IMR-90 (cell line): ENCODE data around the gene RALGAPB. TPM values are rescaled to one million over a fixed set of nuclear protein-coding genes. Genes with fewer than 3 reads are reported as not detected.

ENCODE experiments used
- ATAC-seq: fragments of 200-7000 bp; cut with Tn5 transposase; 2 replicates; pipeline ENCODE4 v1.9.1; 2020; ENCODE audit warnings: low read depth, mild to moderate bottlenecking, moderate library complexity
- BruUV-seq: library from RNA; stranded (reverse); fragments of 400-500 nt; replicated peaks from 2 replicates; lab custom pipeline; 2021; lab: Mats Ljungman, UMichigan
- CTCF ChIA-PET: fragments of 300-600 bp; formaldehyde crosslinking; extraction: SDS; loops from one replicate; lab custom pipeline; 2021; ENCODE audit warnings: antibody characterized with exemption; lab: Yijun Ruan, JAX
- POLR2A ChIA-PET: fragments of 300-600 bp; sonication (Branson Sonifier 250); formaldehyde crosslinking; loops from one replicate; lab custom pipeline; 2022; ENCODE audit warnings: antibody characterized with exemption; ENCODE audit not compliant: unreplicated experiment; lab: Charles Lee
- DNase-seq: peaks from one replicate; pipeline ENCODE4 v3.0.0; 2013
- H2AFZ ChIP-seq: replicated peaks from 2 replicates; pipeline ENCODE3; 2013; ENCODE audit warnings: low read length, mild to moderate bottlenecking; ENCODE audit not compliant: poor library complexity
- H2AK5ac ChIP-seq: 2 replicates; pipeline ENCODE4 v1.6.1; 2013; ENCODE audit warnings: low read depth, low read length, inconsistent platforms
- H2AK9ac ChIP-seq: replicated peaks from 2 replicates; pipeline ENCODE3; 2013; ENCODE audit warnings: mild to moderate bottlenecking, low read depth, low read length, moderate library complexity; ENCODE audit not compliant: poor library complexity
- H2BK120ac ChIP-seq: 2 replicates; pipeline ENCODE4 v1.6.1; 2013; ENCODE audit warnings: low read depth, low read length, inconsistent platforms
- H2BK15ac ChIP-seq: 3 replicates; pipeline ENCODE4 v1.6.1; 2013; ENCODE audit warnings: low read depth, low read length, inconsistent platforms
- H2BK20ac ChIP-seq: 2 replicates; pipeline ENCODE4 v1.6.1; 2013; ENCODE audit warnings: low read depth, mild to moderate bottlenecking, inconsistent platforms, low read length, moderate library complexity
- H2BK5ac ChIP-seq: 2 replicates; pipeline ENCODE4 v1.6.1; 2013; ENCODE audit warnings: mild to moderate bottlenecking, low read depth, low read length, inconsistent platforms; ENCODE audit not compliant: poor library complexity, severe bottlenecking
- H3K14ac ChIP-seq: replicated peaks from 2 replicates; pipeline ENCODE4 v1.6.1; 2013; ENCODE audit warnings: low read depth, low read length, inconsistent platforms
- H3K18ac ChIP-seq: 2 replicates; pipeline ENCODE4 v1.6.1; 2013; ENCODE audit warnings: low read depth, low read length, control low read depth
- H3K23ac ChIP-seq: 2 replicates; pipeline ENCODE4 v1.6.1; 2013; ENCODE audit warnings: low read depth, low read length, inconsistent platforms
- H3K27ac ChIP-seq: 2 replicates; pipeline ENCODE4 v1.5.1; 2013; ENCODE audit warnings: mild to moderate bottlenecking, control low read depth, low read length; ENCODE audit not compliant: insufficient read depth
- H3K27me3 ChIP-seq: 2 replicates; pipeline ENCODE4 v1.6.1; 2013; ENCODE audit warnings: low read length; ENCODE audit not compliant: control insufficient read depth, insufficient read depth
- H3K36me3 ChIP-seq: 2 replicates; pipeline ENCODE4 v1.6.1; 2013; ENCODE audit warnings: low read length, mixed read lengths; ENCODE audit not compliant: control insufficient read depth, insufficient read depth
- H3K4ac ChIP-seq: 2 replicates; pipeline ENCODE4 v1.6.1; 2013; ENCODE audit warnings: low read depth, low read length, inconsistent platforms
- H3K4me1 ChIP-seq: 2 replicates; pipeline ENCODE4 v1.6.1; 2013; ENCODE audit warnings: low read length, mixed read lengths; ENCODE audit not compliant: control insufficient read depth, insufficient read depth
- H3K4me2 ChIP-seq: 2 replicates; pipeline ENCODE4 v1.6.1; 2013; ENCODE audit warnings: low read depth, mild to moderate bottlenecking, control low read depth, low read length, moderate library complexity
- H3K4me3 ChIP-seq: 2 replicates; pipeline ENCODE4 v1.5.1; 2013; ENCODE audit warnings: low read depth, mild to moderate bottlenecking, control low read depth, low read length, moderate library complexity; ENCODE audit not compliant: insufficient read depth
- H3K56ac ChIP-seq: 2 replicates; pipeline ENCODE4 v1.6.1; 2013; ENCODE audit warnings: low read length, inconsistent platforms; ENCODE audit not compliant: insufficient read depth; ENCODE audit errors: extremely low read depth
- H3K79me1 ChIP-seq, 2 experiments: 2 replicates each; pipeline ENCODE4 v1.6.1; 2013; ENCODE audit warnings: low read length in 2 of 2, inconsistent platforms in 1 of 2, low read depth in 1 of 2
- H3K9ac ChIP-seq: 2 replicates; pipeline ENCODE4 v1.6.1; 2013; ENCODE audit warnings: low read depth, low read length, control low read depth
- H3K9me1 ChIP-seq: 2 replicates; pipeline ENCODE4 v1.6.1; 2013; ENCODE audit warnings: low read length, inconsistent platforms; ENCODE audit not compliant: insufficient read depth
- H3K9me3 ChIP-seq: 2 replicates; pipeline ENCODE4 v1.6.1; 2013; ENCODE audit warnings: low read length; ENCODE audit not compliant: control insufficient read depth, insufficient read depth
- H4K20me1 ChIP-seq: 2 replicates; pipeline ENCODE4 v1.6.1; 2013; ENCODE audit warnings: low read length, inconsistent platforms; ENCODE audit not compliant: insufficient read depth
- H4K5ac ChIP-seq: 2 replicates; pipeline ENCODE4 v1.6.1; 2013; ENCODE audit warnings: mild to moderate bottlenecking, low read depth, low read length, control low read depth
- H4K8ac ChIP-seq, 2 experiments: 2 replicates each; pipeline ENCODE4 v1.6.1; 2013; ENCODE audit warnings: low read depth in 2 of 2, low read length in 2 of 2, control low read depth in 1 of 2, inconsistent platforms in 1 of 2
- H4K91ac ChIP-seq: 2 replicates; pipeline ENCODE4 v1.6.1; 2013; ENCODE audit warnings: low read depth, low read length, inconsistent platforms; ENCODE audit not compliant: insufficient read depth
- BHLHE40 ChIP-seq: fragments of 150-350 bp; IDR thresholded peaks from 2 replicates; pipeline ENCODE4 v1.6.1; 2016; ENCODE audit warnings: mild to moderate bottlenecking, low read depth, low read length
- CEBPB ChIP-seq: IDR thresholded peaks from 2 replicates; pipeline ENCODE4 v1.6.1; 2012; ENCODE audit warnings: low read depth, low read length, improper control_type of control experiment
- CTCF ChIP-seq: conservative IDR thresholded peaks from 2 replicates; pipeline ENCODE4 v1.5.1; 2012; ENCODE audit warnings: mild to moderate bottlenecking, low read depth, low read length, improper control_type of control experiment
- FOS ChIP-seq: fragments of 150-350 bp; IDR thresholded peaks from 2 replicates; pipeline ENCODE4 v1.6.1; 2016; ENCODE audit warnings: low read depth, low read length
- MAFK ChIP-seq: IDR thresholded peaks from 2 replicates; pipeline ENCODE4 v1.6.1; 2012; ENCODE audit warnings: low read depth, low read length, improper control_type of control experiment
- MAZ ChIP-seq: IDR thresholded peaks from 2 replicates; pipeline ENCODE4 v1.6.1; 2012; ENCODE audit warnings: low read depth, mild to moderate bottlenecking, low read length, improper control_type of control experiment, moderate library complexity, borderline replicate concordance
- MXI1 ChIP-seq: IDR thresholded peaks from 2 replicates; pipeline ENCODE4 v1.6.1; 2012; ENCODE audit warnings: low read depth, mild to moderate bottlenecking, low read length, moderate library complexity, borderline replicate concordance
- POLR2A ChIP-seq: IDR thresholded peaks from 2 replicates; pipeline ENCODE4 v1.6.1; 2012; ENCODE audit warnings: mild to moderate bottlenecking, low read depth, low read length
- WGBS, 2 experiments: methylation state at CpG; one replicate each; pipeline versions ENCODE4 v1.1.5 to v1.1.7; 2013; ENCODE audit warnings: missing lambda C conversion rate in 2 of 2; ENCODE audit not compliant: insufficient read length in 1 of 2; ENCODE audit errors: extremely low coverage in 2 of 2; 5-methylcytosine and 5-hydroxymethylcytosine counted together
- dilution Hi-C: fragments of 300-500 bp; cut with HindIII; formaldehyde crosslinking; loops from one replicate; pipeline ENCODE4 v1.14.3; 2018; ENCODE audit warnings: low sequenced_read_pairs; ENCODE audit not compliant: unreplicated experiment
- in situ Hi-C: fragments of 300-500 bp; cut with MboI; formaldehyde crosslinking; loops from 3 replicates; pipeline ENCODE4 v1.14.3; 2019; ENCODE audit warnings: low sequenced_read_pairs, inconsistent platforms, mixed read lengths
- intact Hi-C: fragments of 100-400 bp; cut with micrococcal nuclease; formaldehyde crosslinking; loops from 2 replicates; pipeline ENCODE4 v1.10.0; 2022
- polyA plus RNA-seq, 3 experiments: library from polyadenylated mRNA; depleted of rRNA; stranded (reverse); fragments of >200 nt; gene quantifications; 2 replicates each; pipeline ENCODE4 v1.2.3, GENCODE V29; 2012; ENCODE audit warnings: low replicate concordance in 1 of 3
- total RNA-seq: library from RNA; depleted of rRNA; stranded (reverse); fragments of >200 nt; gene quantifications from 2 replicates; pipeline ENCODE4 v1.2.3, GENCODE V29; 2012

Gene RALGAPB
- total and polyA plus RNA-seq, 2 of the 4 experiments (the other 2 are of a cell fraction) = 12.7 to 30.3 TPM

GRCh38 chr20:38617011-38617829, 144.6 kb downstream of the RALGAPB start:
- no peaks in the 10 kb centered on the region for H3K79me1 ChIP-seq
- H2AK5ac ChIP-seq = no peak overlapping the region
- no peak overlapping the region for H4K5ac ChIP-seq
- no peak overlapping the region for H3K23ac ChIP-seq
- no peak overlapping the region for H2AK9ac ChIP-seq
- no peak overlapping the region for H3K4ac ChIP-seq
- no peak overlapping the region for H2AFZ ChIP-seq
- H3K4me1 ChIP-seq = no peaks in the 10 kb centered on the region
- H2BK5ac ChIP-seq = no peak overlapping the region
- H3K27ac ChIP-seq = no peak overlapping the region
- dilution Hi-C loops (no loop called here), intact Hi-C loops (no loop called here), in situ Hi-C loops (no loop called here)
- no peak overlapping the region for H2BK20ac ChIP-seq
- no peak overlapping the region for H2BK120ac ChIP-seq
- H3K27me3 ChIP-seq = peaks cover 25% of the 10 kb centered on the region
- H3K4me2 ChIP-seq = no peak overlapping the region
- BruUV-seq = no TSS peak
- TF ChIP-seq MAZ = no peak
- TF ChIP-seq MXI1 = no peak
- no peak for TF ChIP-seq CTCF
- no peak for TF ChIP-seq BHLHE40
- no peak for TF ChIP-seq CEBPB
- no peak for TF ChIP-seq FOS
- no peak for TF ChIP-seq MAFK
- no peak for TF ChIP-seq POLR2A
- WGBS, 2 experiments = 69% methylated on average over 3 of the region's 16 CpGs; no CpG with 5 or more reads in 1 of the 2 experiments
- H3K36me3 ChIP-seq = no peaks in the 10 kb centered on the region
- H3K14ac ChIP-seq = no peak overlapping the region
- H2BK15ac ChIP-seq = no peak overlapping the region
- H4K91ac ChIP-seq = no peak overlapping the region
- H3K4me3 ChIP-seq = no peak overlapping the region
- no peak overlapping the region for H3K56ac ChIP-seq
- POLR2A ChIA-PET = no interaction called here
- H3K9me1 ChIP-seq = no peaks in the 10 kb centered on the region
- no peak overlapping the region for H3K18ac ChIP-seq
- no peak overlapping the region for H4K8ac ChIP-seq
- peak; percentile 36 for DNase-seq
- no peaks in the 10 kb centered on the region for H3K9me3 ChIP-seq
- no peaks in the 10 kb centered on the region for H4K20me1 ChIP-seq
- CTCF ChIA-PET = no interaction called here
- no peak overlapping the region for H3K9ac ChIP-seq
- peak; percentile 44 for ATAC-seq
